Germinal center (tissue), 1 donor: Measurements from ENCODE around the gene PRKN.

ENCODE experiments used
- DNase-seq: peaks from one replicate; pipeline ENCODE4 v3.0.0; 2012; ENCODE audit warnings: mixed read lengths, low spot score

PRKN gene

DNA sequence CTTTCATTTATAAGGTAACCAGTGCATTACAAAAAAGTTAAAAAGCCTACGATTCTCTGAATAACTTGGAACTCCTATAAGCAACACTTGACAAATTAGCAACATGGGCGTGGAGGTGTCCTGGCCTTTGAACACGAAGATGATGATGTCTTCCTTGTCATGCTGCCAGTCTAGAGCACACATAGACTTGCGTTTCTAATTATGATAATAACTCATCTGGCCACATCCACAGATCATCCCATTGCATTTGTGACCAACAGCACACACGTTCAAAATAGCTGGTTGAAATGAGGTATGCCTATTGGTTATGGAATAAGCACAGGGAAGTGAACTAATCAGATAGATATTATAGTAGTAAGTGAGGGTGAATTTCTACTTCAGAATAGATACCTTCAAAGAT lies 608.9 kb downstream of the PRKN start:
- DNase-seq = no peak

DNA sequence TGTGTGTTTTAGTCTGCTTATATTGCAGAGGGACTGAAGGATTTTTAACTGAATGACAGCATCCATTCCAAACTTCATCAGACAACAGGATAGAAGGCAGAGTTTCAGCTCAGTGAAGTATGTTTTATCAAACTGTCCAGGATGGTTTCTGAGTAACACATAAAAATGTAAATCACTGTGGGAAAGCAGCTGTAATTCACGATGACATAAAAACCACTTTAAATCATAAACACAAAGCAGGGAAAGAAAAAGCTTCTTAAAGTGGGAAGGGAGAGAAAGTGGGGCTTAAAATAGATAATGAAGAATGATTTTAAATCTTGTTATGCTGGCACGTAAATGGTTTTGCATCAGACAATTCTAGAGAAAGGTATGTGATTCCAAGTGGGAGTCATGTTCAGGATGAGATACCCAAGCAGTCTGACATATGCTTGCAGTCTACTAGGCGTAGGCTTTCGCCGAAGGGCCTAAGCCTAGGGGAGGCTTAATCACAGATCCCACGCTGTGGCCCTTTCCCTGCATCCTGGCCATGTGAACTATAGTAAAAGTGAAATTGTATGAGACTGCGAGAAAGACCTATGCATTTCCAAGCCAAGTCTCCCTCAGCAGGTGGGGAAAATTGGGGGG lies 610.6 kb downstream of the PRKN start:
- no peak for DNase-seq

DNA sequence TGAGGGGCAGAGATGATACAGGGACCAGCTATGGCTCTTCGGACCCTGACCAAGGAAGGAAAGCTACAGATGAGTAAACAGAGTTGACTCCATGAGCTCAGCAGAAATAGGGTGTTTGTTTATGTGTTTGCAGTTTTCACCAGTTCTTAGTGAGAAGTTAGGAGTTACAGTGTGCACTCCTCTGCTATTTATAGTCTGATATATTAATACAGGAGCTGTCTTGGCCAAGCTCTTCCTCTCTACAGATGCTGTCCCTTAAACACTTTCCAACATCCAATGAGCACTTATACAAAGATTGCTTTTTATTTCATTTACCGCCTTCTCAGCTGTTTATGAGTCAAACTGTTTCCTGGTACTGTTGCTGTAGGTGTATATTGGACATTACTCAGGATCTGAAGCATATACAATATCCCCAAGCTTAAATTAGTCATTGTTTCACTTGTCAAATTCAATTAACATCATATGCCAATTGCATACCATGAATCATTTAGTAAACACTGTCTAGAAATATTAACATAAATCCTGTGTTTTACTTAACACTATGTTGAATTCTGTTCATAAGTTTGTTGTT lies 618.0 kb downstream of the PRKN start:
- no peak for DNase-seq

DNA sequence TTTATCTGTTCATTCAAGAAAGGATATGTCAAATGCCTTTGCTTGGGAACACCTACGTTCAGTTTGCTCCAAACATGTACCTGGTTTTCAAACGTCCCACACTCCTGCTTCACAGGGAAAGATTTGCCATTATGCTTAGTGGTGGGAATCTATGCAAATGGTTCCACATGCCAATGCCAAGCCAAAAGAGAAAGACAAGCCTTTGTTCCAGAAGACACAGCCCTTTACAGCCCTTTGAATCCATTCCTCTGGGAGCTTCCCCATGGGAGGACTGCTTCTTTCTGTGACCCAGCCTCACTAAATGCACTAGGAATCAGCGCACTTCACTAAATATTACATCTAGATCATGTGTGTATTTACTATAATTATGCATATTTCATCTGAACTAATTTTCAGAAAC lies 619.5 kb downstream of the PRKN start:
- DNase-seq = no peak

DNA sequence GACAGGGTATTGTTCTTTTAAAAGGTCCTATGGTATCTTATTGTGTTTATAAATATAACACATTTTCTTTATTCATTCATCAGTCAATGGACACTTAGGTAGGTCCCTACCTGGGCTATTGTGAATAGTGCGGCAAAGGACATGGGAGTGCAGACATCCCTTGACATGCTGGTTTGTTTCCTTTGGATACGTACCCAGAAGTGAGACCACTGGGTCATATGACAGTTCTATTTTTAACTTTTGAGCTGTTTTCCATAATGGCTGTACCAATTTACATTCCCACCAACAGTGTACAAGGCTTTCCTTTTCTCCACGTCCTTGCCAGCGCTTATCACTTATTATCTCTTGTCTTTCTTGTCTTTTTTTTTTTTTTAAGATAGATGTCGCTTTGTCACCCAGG lies 627.5 kb downstream of the PRKN start:
- no peak for DNase-seq

DNA sequence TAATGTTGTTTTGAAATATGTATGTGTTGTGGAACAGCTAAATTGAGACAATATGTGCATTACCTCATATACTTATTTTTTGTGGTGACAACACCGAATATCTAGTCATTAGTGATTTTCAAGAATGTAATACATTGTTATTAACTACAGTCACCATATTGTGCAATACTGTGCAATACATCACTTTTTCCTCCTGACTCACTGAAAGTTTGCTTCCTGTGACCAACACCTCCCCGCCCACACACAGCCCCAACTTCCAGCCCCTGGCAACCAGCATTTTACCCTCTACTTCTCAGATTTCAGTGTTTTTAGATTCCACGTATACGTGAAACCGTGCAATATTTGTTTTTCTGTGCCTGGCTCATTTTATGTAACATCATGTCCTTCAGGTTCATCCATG lies 627.9 kb downstream of the PRKN start:
- no peak for DNase-seq

DNA sequence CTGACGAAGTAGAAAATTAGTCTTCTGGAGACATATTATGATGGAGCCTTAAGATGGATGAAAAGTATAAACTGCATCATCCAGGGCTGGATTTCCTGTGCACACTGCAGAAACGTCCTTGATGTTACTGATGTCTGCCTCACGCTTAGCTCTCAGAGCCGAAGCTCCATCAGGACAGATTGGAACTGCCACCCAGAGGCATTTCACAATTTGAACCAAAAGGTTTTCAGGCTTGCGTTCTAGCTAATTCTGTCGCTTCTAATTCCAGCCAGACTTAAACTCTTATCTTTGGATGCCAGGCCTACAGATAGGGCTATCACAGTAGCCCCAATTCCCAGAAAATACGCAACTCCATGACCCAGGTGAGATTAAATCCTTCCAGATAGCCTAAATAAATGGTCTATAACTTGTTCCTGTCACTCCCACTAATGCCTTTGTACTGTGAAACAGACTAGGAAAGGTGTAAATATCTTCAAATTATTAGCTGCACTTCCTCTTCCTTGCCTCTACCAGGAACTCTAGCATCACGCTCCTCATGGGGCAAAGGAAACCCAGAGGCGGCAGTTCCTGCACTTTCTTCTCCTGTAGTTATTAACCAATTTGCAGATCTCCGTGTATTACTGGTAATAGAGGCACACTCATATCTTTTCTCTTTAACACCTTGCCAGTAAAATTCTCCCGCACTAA lies 634.6 kb downstream of the PRKN start:
- no peak for DNase-seq

DNA sequence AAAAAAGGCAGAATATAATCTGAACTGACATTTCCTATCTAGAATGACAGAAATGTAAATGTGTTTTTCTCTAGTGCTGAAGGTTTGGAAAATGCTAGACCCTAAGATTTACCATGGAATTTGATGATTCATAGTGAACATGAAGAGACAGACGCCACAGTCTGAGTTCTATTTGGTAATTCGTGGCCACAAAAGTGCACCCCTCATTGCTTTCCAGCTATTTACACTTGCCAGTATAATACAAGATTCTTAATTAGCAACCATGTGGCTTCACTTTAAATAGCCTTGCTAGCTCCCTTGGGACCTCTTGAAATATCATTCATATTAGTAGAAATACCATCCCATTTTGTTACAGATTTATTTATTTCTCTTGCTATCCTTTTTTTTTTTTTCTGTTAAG lies 636.8 kb downstream of the PRKN start:
- no peak for DNase-seq

DNA sequence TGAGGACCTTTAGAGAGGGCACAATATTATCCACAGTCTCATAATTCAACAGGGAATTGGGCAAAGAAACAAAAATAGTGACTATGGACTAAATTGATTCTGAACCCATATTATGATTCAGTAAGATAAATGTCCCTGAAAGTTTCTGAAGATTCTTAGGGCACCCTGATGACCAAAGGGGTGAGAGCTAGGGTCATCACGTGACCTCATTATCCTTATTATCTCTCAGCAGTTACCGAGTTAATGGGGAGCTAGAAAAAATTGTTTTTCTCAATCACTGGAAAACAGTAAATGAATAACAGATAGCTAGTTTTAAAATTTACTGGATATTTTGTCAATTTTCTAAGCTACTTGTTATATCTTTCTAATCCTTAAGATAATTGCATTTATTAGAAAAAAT lies 639.5 kb downstream of the PRKN start:
- no peak for DNase-seq

DNA sequence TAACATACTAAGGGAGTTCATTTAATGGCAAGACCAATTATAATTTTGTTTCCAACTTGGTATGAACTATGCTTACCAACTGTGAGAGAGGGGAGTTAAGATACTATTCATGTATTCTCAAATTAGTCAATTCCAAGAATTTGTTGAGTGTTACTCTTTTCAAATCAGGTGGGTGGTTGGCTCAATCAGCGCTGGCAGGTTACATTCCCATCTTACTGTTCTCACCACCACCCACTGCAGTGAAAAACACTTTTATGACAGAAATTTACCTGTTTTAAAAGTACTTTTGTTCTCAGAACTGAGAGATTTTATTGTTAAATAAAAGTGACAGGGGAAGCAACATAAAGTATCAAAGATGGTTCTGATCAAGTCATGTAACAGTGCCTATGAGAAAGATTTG lies 642.0 kb downstream of the PRKN start:
- DNase-seq = no peak

DNA sequence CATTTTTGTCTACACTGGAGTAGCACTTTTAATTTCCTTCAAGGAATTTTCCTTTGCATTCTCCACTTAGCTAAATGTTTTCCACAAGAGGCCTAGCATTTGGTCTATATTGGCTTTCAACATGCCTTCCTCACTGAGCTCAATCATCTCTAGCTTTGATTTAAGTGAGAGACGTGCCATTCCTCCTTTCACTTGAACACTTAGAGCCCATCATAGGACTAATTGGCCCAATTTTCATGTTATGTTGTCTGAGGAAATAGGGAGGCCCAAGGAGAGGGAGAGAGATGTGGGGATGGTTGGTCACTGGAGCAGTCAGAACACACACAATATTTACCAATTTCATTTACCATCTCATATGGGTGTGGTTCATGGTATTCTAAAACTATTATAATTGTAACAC lies 645.0 kb downstream of the PRKN start:
- no peak for DNase-seq

DNA sequence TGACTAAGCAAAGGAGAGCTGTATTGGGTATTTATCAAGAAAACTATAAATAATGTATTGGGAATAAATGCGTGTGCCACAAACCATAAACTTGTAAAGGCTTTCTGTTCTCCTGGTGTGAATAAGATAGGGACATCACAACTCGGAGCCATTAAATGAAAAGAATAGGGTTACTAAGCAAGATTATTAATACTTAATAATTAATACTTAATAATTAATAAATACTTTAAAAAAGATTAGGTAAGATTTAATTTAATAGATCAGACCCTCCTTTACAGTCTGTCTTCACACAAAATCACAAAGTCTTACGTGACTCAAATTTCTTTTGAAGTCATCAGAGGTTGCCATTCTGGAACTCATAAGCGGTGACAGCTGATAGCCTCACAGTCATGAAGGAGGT lies 648.9 kb downstream of the PRKN start:
- DNase-seq = no peak

DNA sequence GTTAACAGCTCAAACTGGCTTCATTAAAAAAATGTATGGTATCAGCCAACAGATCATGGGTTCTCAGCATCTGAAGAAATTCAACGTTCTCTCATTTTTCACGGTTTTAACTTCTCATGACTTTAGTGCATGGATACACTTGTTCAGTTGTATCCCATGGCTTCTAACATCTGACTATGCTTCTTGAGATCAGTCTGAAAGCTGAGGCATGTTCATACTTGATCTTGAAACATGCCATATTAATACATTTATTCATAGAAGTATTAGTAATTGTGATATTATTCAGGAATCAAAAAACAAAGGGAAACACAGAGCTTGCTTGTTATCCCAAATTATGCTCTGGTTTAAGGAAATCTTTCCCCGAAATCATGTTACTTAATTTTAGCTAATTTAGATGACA lies 649.4 kb downstream of the PRKN start:
- no peak for DNase-seq

DNA sequence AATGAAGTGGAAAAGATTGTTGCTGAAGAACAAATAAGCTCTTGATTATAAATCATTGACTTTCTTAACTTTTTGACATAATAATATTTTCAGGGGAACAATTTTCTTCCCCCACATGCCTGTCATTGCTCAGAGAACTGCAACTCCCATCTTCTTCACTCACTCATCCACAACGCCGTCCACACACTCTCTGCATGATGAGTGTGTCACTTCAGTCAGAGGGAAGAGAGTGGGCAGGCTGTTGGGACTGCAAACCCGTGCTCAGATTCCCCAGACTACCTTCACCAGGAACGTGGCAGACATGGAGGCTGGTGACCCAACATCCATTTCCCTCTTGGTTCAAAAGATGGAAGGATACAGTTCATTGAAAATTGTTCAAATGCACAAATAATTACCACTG lies 650.8 kb downstream of the PRKN start:
- no peak for DNase-seq

DNA sequence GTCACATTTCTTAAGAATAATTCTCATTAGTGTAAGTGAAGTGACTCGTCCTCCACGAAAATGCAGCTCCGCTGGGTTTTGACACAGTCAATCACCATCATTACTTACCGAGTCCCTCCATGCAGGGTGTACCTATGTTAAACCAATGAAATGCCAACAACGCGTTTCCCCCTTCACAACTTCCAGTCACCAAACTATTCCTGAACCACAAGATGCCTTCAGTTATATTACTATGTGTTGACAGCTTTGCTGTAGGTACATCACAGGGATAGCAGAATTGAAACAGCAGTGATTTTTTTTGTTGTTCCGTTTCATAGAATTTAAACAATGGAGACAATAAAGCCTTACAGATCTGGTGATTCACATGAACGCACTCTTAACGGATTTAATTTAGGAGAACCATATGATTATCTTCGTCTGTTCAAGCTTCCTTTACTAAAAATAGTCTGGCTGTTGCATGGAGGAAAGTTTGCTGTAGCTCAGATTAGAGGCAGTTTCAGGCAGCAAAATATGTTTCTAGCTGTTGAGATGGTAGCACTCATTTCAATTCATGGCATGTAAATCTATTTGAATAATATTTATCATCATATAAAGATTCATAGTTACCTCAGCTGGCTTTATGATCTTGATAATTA lies 652.8 kb downstream of the PRKN start:
- no peak for DNase-seq

DNA sequence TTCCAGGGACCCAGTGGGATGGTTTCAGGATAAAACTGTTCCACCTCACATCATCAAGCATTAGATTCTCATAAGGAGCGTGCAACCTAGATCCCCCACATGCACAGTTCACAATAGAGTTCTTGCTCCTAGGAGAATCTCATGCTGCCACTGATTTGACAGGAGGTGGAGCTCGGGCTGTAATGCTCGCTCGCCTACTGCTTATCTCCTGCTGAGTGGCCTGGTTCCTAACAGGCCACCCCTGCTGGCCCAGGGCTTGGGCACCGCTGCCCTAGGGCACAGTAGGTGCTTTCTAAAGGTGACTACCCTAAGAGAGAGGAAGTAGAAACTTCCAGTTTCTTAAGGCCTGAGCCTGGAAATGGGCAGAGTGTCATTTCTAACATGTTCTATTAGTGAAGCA lies 656.9 kb downstream of the PRKN start:
- no peak for DNase-seq

DNA sequence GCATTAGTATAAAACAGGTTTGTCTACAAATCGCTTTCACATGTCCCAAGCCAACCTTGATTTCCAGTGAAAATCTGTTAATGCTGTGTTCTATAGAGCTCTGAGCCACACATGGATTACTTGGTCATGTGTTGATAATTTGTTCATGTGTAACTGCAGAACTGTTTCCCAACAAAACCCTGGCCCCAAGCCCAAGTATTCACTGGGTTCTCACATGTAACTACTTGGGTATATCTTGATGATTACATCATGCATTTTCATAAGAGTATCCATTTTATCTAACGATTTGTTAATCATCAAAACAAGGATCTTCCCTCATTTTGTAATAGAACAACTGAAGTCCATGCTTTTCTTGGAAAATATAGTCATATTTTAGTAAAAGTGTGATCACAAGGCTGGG lies 657.6 kb downstream of the PRKN start:
- no peak for DNase-seq

DNA sequence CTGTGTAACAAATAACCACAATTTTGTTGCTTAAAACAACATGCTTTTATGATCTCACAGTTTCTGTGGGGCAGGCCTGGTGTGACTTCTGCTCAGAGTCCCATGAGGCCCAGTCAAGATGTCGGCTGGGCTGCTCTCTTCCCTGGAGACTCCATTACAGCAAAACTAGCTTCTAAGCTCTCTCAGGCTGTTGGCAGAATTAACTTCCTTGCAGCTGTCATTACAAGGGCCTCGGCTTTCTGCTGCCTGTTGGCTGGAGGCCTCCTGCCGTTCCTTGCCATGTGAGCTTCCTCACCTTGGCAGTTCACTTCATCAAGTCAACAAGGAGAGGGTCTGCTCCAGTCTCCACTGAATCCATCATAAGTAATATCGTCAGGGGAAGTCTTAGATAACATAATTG lies 659.2 kb downstream of the PRKN start:
- no peak for DNase-seq

DNA sequence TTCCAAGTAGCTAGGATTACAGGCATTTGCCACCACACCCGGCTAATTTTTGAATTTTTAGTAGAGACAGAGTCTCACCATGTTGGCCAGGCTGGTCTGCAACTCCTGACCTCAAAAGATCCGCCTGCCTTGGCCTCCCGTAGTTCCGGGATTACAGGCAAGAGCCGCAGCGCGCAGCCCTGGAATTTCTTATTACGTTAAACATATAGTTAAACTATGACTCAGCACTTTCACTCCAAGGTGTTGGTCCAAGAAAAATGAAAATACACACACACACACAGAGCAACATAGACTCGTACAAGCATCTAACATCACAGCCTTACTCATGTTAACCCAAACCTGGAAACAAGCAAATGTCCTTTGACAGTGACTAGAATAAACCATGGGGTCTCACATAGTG lies 663.9 kb downstream of the PRKN start:
- no peak for DNase-seq

DNA sequence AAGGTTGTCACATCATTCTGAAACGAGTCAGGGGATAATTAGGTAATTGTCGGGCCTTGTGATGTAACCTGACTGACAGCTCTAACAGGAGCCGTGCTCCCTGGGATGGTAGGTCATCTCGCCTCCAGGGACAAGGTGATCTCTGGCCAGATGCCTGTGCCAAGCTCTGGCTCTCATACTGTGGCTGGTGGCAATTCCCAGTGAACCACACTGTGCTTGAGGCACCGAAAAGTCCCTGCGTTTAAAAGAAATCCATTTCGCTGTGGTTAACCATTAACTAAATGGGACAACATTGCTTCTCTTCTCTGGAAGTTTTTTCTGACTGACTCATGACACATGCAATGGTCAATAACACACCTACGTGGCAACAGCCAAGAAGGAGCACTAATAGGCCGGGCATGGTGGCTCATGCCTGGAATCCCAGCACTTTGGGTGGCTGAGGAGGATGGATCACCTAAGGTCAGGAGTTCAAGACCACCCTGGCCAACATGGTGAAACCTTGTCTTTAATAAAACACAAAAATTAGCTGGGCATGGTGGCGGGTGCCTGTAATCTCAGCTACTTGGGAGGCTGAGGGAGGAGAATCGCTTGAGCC lies 669.2 kb downstream of the PRKN start:
- DNase-seq = no peak

DNA sequence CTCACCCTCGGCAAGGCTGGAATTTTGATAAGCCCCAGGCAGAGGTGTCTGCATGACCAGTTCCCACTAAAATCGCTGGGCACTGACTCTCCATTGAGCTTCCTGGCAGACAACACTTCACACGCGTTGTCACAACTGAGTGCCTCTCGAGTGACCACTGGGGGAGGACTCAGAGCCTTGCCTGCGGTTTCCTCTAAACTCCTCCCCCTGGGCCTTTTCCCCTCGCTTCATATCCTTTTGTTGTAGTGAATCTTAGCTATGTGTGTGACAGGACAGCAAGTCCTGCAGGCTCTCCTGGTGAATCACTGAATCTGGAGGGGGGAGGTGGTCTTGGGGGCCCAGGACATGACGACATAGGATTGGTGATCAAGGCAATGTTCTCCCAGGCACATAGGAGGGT lies 670.8 kb downstream of the PRKN start:
- DNase-seq = no peak

DNA sequence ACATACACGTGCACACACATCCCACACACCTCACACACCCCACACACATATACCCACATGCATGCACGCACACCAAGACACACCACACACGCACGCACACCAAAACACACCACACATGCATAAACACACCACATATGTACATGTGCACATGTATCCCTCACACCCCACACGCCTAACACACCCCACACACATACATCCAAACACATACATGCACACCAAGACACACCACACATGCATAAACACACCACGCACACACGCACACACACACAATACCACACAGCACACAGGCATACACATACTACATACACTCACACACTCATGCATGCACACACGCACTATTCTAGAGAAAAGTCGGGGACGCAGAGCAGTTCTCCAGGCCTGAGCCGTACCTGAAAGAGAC lies 671.5 kb downstream of the PRKN start:
- DNase-seq = no peak

DNA sequence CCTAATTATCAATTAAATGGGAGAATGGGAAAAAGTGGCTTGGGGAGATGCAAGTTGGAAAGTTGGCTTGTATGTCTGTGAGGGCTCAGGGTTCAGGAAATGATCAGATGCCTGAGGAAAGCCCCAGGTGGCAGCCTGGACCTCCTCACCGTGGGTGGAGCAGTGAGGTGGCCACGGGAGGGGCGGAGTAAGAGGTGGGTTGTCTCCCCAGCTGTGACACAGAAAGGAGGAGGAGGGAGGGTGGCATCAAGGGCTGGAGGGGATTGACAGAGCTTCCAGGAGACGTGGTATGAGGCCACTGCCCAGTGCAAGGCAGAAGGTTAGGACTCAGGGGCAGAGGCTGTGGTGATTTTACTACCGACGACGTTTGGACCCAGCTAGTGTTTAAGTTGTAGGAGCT lies 672.2 kb downstream of the PRKN start:
- DNase-seq = no peak
